Natural killer cell treated with Interleukin-12 subunit alpha and Interleukin-12 subunit beta and Interleukin-15 and Interleukin-18, amount 100 ng/mL, for 72 hours (primary cell): ENCODE data around the gene B3GNT8. TPM values are rescaled to one million over a fixed set of nuclear protein-coding genes. Genes with fewer than 3 reads are reported as not detected.
"Not testable (repeated sequence)": the region's sequence is repeated elsewhere in the genome, so short reads cannot be mapped to it uniquely, and the experiment has no call there.

Experiments used
- ATAC-seq, 2 donors: fragments of 150-1000 bp; cut with Tn5 transposase in 1 of 2; sonication (Bioruptor Pico), chemical (Tn5 transposase) in 1 of 2; 2 replicates each; pipeline ENCODE4 v1.10.0; 2021
- DNase-seq: peaks from one replicate; pipeline ENCODE4 v3.0.0; 2022; ENCODE audit warnings: low spot score
- H3K27ac Mint-ChIP-seq, 2 donors: 1 replicate in 1 of 2; 2 replicates in 1 of 2; pipeline ENCODE4 v1.8.0; 2022; ENCODE audit warnings: mixed read lengths in 2 of 2, mild to moderate bottlenecking in 1 of 2, moderate library complexity in 1 of 2
- H3K27me3 Mint-ChIP-seq, 2 donors: 1 replicate in 1 of 2; 2 replicates in 1 of 2; pipeline ENCODE4 v1.8.0; 2022; ENCODE audit warnings: mixed read lengths in 2 of 2
- H3K36me3 Mint-ChIP-seq: one replicate; pipeline ENCODE4 v1.8.0; 2022; ENCODE audit warnings: mixed read lengths
- H3K4me1 Mint-ChIP-seq, 2 donors: 1 replicate in 1 of 2; 2 replicates in 1 of 2; pipeline ENCODE4 v1.8.0; 2022; ENCODE audit warnings: low read depth in 2 of 2, mixed read lengths in 2 of 2, mild to moderate bottlenecking in 1 of 2
- H3K4me3 Mint-ChIP-seq: one replicate; pipeline ENCODE4 v1.8.0; 2022; ENCODE audit warnings: mixed read lengths
- H3K9me3 Mint-ChIP-seq: 2 replicates; pipeline ENCODE4 v1.8.0; 2022; ENCODE audit warnings: mixed read lengths
- total RNA-seq, 2 donors: library from RNA; stranded (reverse); gene quantifications; one replicate each; pipeline ENCODE4 v1.2.3, GENCODE V29; 2022

B3GNT8 gene
- total RNA-seq, 2 donors from 2014 or later: 0.78 to 3.0 TPM

GRCh38 chr19:41414461-41414860, 12.7 kb downstream of the B3GNT8 start:
- DNase-seq (no peak), ATAC-seq (no peak)
- Mint-ChIP-seq H3K4me1 (peaks cover 8 to 12% of the 10 kb centered on the region in 2 donors), H3K36me3 (peaks cover 5% of the 10 kb centered on the region), H3K27me3 (no peaks in the 10 kb centered on the region), H3K9me3 (no peaks in the 10 kb centered on the region), H3K4me3 (no peak overlapping the region), H3K27ac (no peak overlapping the region)

- ATAC-seq: no peak
- H3K4me1 Mint-ChIP-seq: peaks cover 13 to 17% of the 10 kb centered on the region in 2 donors
- H3K9me3 Mint-ChIP-seq: no peaks in the 10 kb centered on the region
- no peak overlapping the region for H3K4me3 Mint-ChIP-seq
- no peaks in the 10 kb centered on the region for H3K27me3 Mint-ChIP-seq
- H3K27ac Mint-ChIP-seq: no peak overlapping the region
- peaks cover 5% of the 10 kb centered on the region for H3K36me3 Mint-ChIP-seq
- DNase-seq: no peak
Measured at GRCh38 chr19:41413947-41414346, 13.2 kb downstream of the B3GNT8 start.

GRCh38 chr19:41412953-41413352, 14.2 kb downstream of the B3GNT8 start:
- Mint-ChIP-seq H3K36me3 (peaks cover 5% of the 10 kb centered on the region), H3K27me3 (no peaks in the 10 kb centered on the region), H3K4me1 (peaks cover 15 to 19% of the 10 kb centered on the region in 2 donors), H3K9me3 (no peaks in the 10 kb centered on the region), H3K27ac (no peak overlapping the region), H3K4me3 (no peak overlapping the region)
- DNase-seq: no peak
- ATAC-seq: no peak

GRCh38 chr19:41411968-41412265, 15.3 kb downstream of the B3GNT8 start:
- DNase-seq (no peak), ATAC-seq (no peak)
- Mint-ChIP-seq H3K9me3 (no peaks in the 10 kb centered on the region), H3K36me3 (peaks cover 5% of the 10 kb centered on the region), H3K27me3 (no peaks in the 10 kb centered on the region), H3K4me3 (no peak overlapping the region), H3K27ac (no peak overlapping the region), H3K4me1 (peaks cover 15 to 21% of the 10 kb centered on the region in 2 donors)

- Mint-ChIP-seq H3K27me3 (no peaks in the 10 kb centered on the region), H3K27ac (no peak overlapping the region), H3K36me3 (peaks cover 5% of the 10 kb centered on the region), H3K4me3 (no peak overlapping the region), H3K9me3 (no peaks in the 10 kb centered on the region), H3K4me1 (peaks cover 15 to 22% of the 10 kb centered on the region in 2 donors)
- DNase-seq: no peak
- ATAC-seq: no peak
Measured at GRCh38 chr19:41411100-41411967, 15.8 kb downstream of the B3GNT8 start.

GRCh38 chr19:41410336-41411054, 16.7 kb downstream of the B3GNT8 start:
- H3K27me3 Mint-ChIP-seq: no peaks in the 10 kb centered on the region
- H3K27ac Mint-ChIP-seq: peak overlapping the region; percentile 74 to 86
- peak overlapping the region; percentile 63 for H3K4me3 Mint-ChIP-seq
- H3K9me3 Mint-ChIP-seq: no peaks in the 10 kb centered on the region
- DNase-seq (no peak), ATAC-seq (no peak)
- H3K36me3 Mint-ChIP-seq: peaks cover 5% of the 10 kb centered on the region
- peaks cover 15 to 22% of the 10 kb centered on the region in 2 donors for H3K4me1 Mint-ChIP-seq

GRCh38 chr19:41409288-41409687, 17.9 kb downstream of the B3GNT8 start:
- H3K27ac Mint-ChIP-seq: peak overlapping the region; percentile 74 to 86
- ATAC-seq: peak in 1 of 2 donors; percentile 8
- H3K27me3 Mint-ChIP-seq: no peaks in the 10 kb centered on the region
- H3K4me1 Mint-ChIP-seq: peaks cover 15 to 22% of the 10 kb centered on the region in 2 donors
- peak overlapping the region; percentile 33 for H3K4me3 Mint-ChIP-seq
- H3K36me3 Mint-ChIP-seq: peaks cover 4% of the 10 kb centered on the region
- H3K9me3 Mint-ChIP-seq: no peaks in the 10 kb centered on the region
- DNase-seq: no peak

- not testable (repeated sequence) for H3K4me3 Mint-ChIP-seq, ATAC-seq
Measured at GRCh38 chr19:41408846-41409245, 18.3 kb downstream of the B3GNT8 start.

GRCh38 chr19:41408256-41408655, 18.9 kb downstream of the B3GNT8 start:
- Mint-ChIP-seq H3K9me3 (no peaks in the 10 kb centered on the region), H3K4me3 (no peak overlapping the region), H3K27ac (no peak overlapping the region), H3K4me1 (peaks cover 15 to 22% of the 10 kb centered on the region in 2 donors), H3K36me3 (no peaks in the 10 kb centered on the region), H3K27me3 (no peaks in the 10 kb centered on the region)
- DNase-seq: no peak
- ATAC-seq: no peak

More at GRCh38 chr19:41408846-41409245, 18.3 kb downstream of the B3GNT8 start:
- H3K9me3 Mint-ChIP-seq, H3K36me3 Mint-ChIP-seq, H3K27me3 Mint-ChIP-seq, DNase-seq: not testable (repeated sequence)
- H3K27ac Mint-ChIP-seq: peak overlapping the region; percentile 74 to 86
- H3K4me1 Mint-ChIP-seq: peaks cover 15 to 22% of the 10 kb centered on the region in 2 donors

GRCh38 chr19:41407271-41407670, 19.9 kb downstream of the B3GNT8 start:
- Mint-ChIP-seq H3K4me1 (peaks cover 15 to 22% of the 10 kb centered on the region in 2 donors), H3K27me3 (no peaks in the 10 kb centered on the region), H3K9me3 (no peaks in the 10 kb centered on the region), H3K27ac (no peak overlapping the region), H3K4me3 (no peak overlapping the region), H3K36me3 (no peaks in the 10 kb centered on the region)
- DNase-seq (no peak), ATAC-seq (no peak)

- Mint-ChIP-seq H3K27me3 (no peaks in the 10 kb centered on the region), H3K4me3 (no peak overlapping the region), H3K36me3 (no peaks in the 10 kb centered on the region), H3K4me1 (peaks cover 19 to 27% of the 10 kb centered on the region in 2 donors), H3K27ac (no peak overlapping the region), H3K9me3 (no peaks in the 10 kb centered on the region)
- DNase-seq: no peak
- ATAC-seq: no peak
Measured at GRCh38 chr19:41405776-41406175, 21.4 kb downstream of the B3GNT8 start.

GRCh38 chr19:41403181-41403970, 23.8 kb downstream of the B3GNT8 start:
- H3K4me3 Mint-ChIP-seq: no peak overlapping the region
- H3K4me1 Mint-ChIP-seq: peaks cover 20 to 24% of the 10 kb centered on the region in 2 donors
- H3K36me3 Mint-ChIP-seq: no peaks in the 10 kb centered on the region
- no peak for ATAC-seq
- no peaks in the 10 kb centered on the region for H3K9me3 Mint-ChIP-seq
- no peak for DNase-seq
- H3K27ac Mint-ChIP-seq: no peak overlapping the region
- H3K27me3 Mint-ChIP-seq: no peaks in the 10 kb centered on the region

GRCh38 chr19:41402010-41402409, 25.2 kb downstream of the B3GNT8 start:
- Mint-ChIP-seq H3K9me3 (no peaks in the 10 kb centered on the region), H3K4me1 (peaks cover 32 to 35% of the 10 kb centered on the region in 2 donors), H3K27ac (no peak overlapping the region), H3K4me3 (no peak overlapping the region), H3K36me3 (no peaks in the 10 kb centered on the region), H3K27me3 (no peaks in the 10 kb centered on the region)
- ATAC-seq: no peak
- no peak for DNase-seq
